Testis (tissue), 2 donors: ENCODE data around the gene FBXW5.

Source experiments
- CTCF ChIP-seq, 3 experiments: fragments of 450-650 bp in 2 of 3; fragments of 200-600 bp in 1 of 3; sonication (generic) in 1 of 3; IDR thresholded peaks; one replicate each; pipeline ENCODE4 v1.5.1; 2016 to 2019; ENCODE audit warnings: antibody characterized with exemption in 3 of 3, mild to moderate bottlenecking in 2 of 3, moderate library complexity in 1 of 3
- POLR2A ChIP-seq: fragments of 450-650 bp; IDR thresholded peaks from one replicate; pipeline ENCODE4 v1.6.1; 2017; ENCODE audit warnings: antibody characterized with exemption, mild to moderate bottlenecking, moderate library complexity

- no peak for TF ChIP-seq CTCF (IDR thresholded peaks at IDR 0.05)
- TF ChIP-seq POLR2A, result no peak
Measured at GRCh38 chr9:136920734-136921231, 23.8 kb downstream of the FBXW5 start.
